ENCODE measurements around the gene MAP1B.

DNA sequence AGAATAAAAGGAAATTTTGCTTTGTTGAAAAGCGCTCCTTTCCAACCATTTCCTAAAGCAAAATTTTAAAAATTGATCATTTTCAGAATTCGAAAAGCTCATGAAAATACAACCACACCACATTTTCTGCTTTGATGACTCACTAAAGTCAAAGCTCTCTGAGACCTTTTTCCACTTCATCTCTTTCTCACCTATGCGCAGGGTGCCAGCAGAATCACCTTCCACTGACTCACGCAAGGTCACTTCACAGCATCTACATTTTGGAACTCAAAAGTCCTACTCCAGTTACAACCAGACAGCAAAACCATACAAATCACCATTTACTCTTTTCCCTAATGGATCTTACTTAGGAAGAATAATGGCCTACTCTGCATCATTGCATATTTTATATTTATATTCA, 106.2 kb downstream of the MAP1B start:
- TF ChIP-seq, protein P1, sequence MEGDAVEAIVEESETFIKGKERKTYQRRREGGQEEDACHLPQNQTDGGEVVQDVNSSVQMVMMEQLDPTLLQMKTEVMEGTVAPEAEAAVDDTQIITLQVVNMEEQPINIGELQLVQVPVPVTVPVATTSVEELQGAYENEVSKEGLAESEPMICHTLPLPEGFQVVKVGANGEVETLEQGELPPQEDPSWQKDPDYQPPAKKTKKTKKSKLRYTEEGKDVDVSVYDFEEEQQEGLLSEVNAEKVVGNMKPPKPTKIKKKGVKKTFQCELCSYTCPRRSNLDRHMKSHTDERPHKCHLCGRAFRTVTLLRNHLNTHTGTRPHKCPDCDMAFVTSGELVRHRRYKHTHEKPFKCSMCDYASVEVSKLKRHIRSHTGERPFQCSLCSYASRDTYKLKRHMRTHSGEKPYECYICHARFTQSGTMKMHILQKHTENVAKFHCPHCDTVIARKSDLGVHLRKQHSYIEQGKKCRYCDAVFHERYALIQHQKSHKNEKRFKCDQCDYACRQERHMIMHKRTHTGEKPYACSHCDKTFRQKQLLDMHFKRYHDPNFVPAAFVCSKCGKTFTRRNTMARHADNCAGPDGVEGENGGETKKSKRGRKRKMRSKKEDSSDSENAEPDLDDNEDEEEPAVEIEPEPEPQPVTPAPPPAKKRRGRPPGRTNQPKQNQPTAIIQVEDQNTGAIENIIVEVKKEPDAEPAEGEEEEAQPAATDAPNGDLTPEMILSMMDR (conservative IDR thresholded peaks at IDR 0.05): no peak
- TF ChIP-seq EZH2 (IDR thresholded peaks at IDR 0.05; ENCODE audit: low read depth): no peak
